ENCODE data around the gene WIZ. TPM values are rescaled to one million over a fixed set of nuclear protein-coding genes. Genes with fewer than 3 reads are reported as not detected.
"Not testable (repeated sequence)": the region's sequence is repeated elsewhere in the genome, so short reads cannot be mapped to it uniquely, and the experiment has no call there.

The WIZ gene
- total RNA-seq, 1 experiment from 2014 or later: 25.9 TPM

- DNase-seq (ENCODE audit: low read depth): no peak
Measured at GRCh38 chr19:15404780-15405211, 45.0 kb downstream of the WIZ start.

- DNase-seq (ENCODE audit: low read depth): no peak
Measured at GRCh38 chr19:15404097-15404779, 45.5 kb downstream of the WIZ start.

- DNase-seq (ENCODE audit: low read depth): no peak
Measured at GRCh38 chr19:15403151-15403531, 46.6 kb downstream of the WIZ start.

GRCh38 chr19:15402411-15403150 lies 47.2 kb downstream of the WIZ start:
- no peak for DNase-seq (ENCODE audit: low read depth)

- no peak for DNase-seq (ENCODE audit: low read depth)
Measured at GRCh38 chr19:15401397-15401710, 48.4 kb downstream of the WIZ start.

GRCh38 chr19:15400521-15401396 lies 49.0 kb downstream of the WIZ start:
- no peak for DNase-seq (ENCODE audit: low read depth)

GRCh38 chr19:15399635-15400034 lies 50.1 kb downstream of the WIZ start:
- no peak for DNase-seq (ENCODE audit: low read depth)

GRCh38 chr19:15399234-15399515 lies 50.6 kb downstream of the WIZ start:
- DNase-seq (ENCODE audit: low read depth): no peak

- DNase-seq (ENCODE audit: low read depth): no peak
Measured at GRCh38 chr19:15398501-15399233, 51.1 kb downstream of the WIZ start.

- no peak for DNase-seq (ENCODE audit: low read depth)
Measured at GRCh38 chr19:15397782-15398181, 52.0 kb downstream of the WIZ start.

- no peak for DNase-seq (ENCODE audit: low read depth)
Measured at GRCh38 chr19:15397236-15397635, 52.5 kb downstream of the WIZ start.

- DNase-seq (ENCODE audit: low read depth): no peak
Measured at GRCh38 chr19:15396436-15396835, 53.3 kb downstream of the WIZ start.

- not testable (repeated sequence) for DNase-seq (ENCODE audit: low read depth)
Measured at GRCh38 chr19:15395251-15395650, 54.5 kb downstream of the WIZ start.

- no peak for DNase-seq (ENCODE audit: low read depth)
Measured at GRCh38 chr19:15394426-15394825, 55.3 kb downstream of the WIZ start.

- peak; percentile 24 for DNase-seq (ENCODE audit: low read depth)
Measured at GRCh38 chr19:15393963-15394362, 55.8 kb downstream of the WIZ start.

- no peak for DNase-seq (ENCODE audit: low read depth)
Measured at GRCh38 chr19:15390814-15391213, 58.9 kb downstream of the WIZ start.

GRCh38 chr19:15381864-15382263 lies 67.9 kb downstream of the WIZ start:
- no peak for DNase-seq (ENCODE audit: low read depth)

GRCh38 chr19:15381429-15381828 lies 68.3 kb downstream of the WIZ start:
- no peak for DNase-seq (ENCODE audit: low read depth)

GRCh38 chr19:15379999-15380647 lies 69.6 kb downstream of the WIZ start:
- DNase-seq (ENCODE audit: low read depth): peak; percentile 53

GRCh38 chr19:15379083-15379998 lies 70.4 kb downstream of the WIZ start, which contains the start of gene AKAP8:
AKAP8 (minus strand) TSS chr19:15379787; CDS start chr19:15379731, 56 bp downstream.
- DNase-seq (ENCODE audit: low read depth): peak; percentile 98
